SW480 (cell line): Measurements from ENCODE around the gene KCNQ2.
A peak's percentile ranks its signal among the peaks of the same experiment; 100 is the strongest.

Experiments
- DNase-seq: peaks from one replicate; pipeline ENCODE4 v3.0.0-alpha.2; 2016; ENCODE audit warnings: low spot score

KCNQ2 gene

DNA sequence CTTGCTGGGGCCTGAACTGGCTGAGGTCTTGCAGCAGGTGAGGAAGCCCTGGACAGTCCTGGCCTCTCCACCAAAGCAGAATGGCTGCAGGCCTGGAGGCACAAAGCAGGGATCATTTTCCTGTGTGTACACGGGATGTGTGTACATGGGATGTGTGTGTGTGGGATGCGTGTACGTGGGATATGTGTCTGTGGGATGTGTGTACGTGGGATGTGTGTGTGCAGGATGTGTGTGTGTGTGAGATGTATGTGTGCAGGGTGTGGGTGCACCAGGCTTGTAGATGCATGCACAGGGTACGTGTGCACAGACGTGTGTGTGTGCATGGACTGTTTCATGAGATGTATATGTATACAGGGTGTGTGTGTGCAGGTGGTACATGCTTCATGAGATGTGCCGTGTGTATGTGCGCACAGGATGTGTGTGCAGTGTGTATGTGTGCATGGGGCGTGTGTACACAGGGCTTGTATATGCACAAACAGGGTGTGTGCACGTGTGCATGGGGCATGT, 103.4 kb downstream of the KCNQ2 start:
- DNase-seq = no peak

DNA sequence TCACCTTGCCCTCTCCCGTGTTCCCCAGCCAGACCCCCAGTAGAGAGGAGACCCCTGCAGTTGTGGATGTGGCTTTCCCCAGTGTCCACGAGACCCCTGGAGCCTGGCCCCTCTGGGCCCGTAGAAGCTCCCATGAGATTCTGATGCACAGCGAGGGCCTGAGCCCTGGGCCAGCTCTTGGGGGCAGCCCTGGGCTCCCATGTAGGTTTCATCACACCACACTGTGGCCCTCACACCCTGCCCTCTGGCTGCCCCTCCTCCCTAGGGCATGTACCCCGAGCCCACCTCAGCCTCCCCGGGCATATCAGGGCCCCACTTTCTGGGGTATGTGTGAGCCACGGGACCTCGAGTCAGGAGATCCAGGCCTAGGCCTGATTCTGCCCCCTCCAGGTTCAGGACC, 104.3 kb downstream of the KCNQ2 start:
- DNase-seq = no peak

DNA sequence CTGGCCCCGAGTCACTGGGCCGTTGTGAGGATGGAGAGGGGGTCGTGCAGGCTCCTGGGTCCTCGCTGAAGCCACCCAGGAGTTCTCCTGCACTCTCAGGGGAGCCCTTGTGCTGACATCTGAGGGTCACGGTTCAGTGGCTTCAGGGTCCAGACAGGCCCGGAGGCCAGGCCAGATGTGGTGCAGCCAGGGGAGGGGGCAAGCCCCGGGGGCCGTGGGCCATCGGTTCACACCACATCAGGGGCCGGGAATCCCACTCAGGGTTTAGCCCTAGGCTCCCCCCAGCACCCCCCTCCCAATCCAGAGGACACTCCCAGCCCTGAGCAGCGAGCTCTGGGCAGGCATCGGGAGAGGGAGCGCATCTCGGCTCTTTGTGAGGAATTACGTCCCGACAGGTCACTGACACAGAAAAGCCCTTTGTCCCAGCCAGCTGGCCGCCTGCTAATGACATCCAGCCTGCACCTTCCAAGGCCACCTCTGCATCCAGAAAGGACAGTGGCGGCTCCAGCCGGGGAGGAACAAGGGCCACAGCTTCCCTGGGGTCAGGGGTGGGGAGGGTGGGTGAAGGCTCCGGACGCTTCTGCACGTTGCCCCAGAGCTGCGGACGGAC, 104.9 kb downstream of the KCNQ2 start:
- DNase-seq = no peak

DNA sequence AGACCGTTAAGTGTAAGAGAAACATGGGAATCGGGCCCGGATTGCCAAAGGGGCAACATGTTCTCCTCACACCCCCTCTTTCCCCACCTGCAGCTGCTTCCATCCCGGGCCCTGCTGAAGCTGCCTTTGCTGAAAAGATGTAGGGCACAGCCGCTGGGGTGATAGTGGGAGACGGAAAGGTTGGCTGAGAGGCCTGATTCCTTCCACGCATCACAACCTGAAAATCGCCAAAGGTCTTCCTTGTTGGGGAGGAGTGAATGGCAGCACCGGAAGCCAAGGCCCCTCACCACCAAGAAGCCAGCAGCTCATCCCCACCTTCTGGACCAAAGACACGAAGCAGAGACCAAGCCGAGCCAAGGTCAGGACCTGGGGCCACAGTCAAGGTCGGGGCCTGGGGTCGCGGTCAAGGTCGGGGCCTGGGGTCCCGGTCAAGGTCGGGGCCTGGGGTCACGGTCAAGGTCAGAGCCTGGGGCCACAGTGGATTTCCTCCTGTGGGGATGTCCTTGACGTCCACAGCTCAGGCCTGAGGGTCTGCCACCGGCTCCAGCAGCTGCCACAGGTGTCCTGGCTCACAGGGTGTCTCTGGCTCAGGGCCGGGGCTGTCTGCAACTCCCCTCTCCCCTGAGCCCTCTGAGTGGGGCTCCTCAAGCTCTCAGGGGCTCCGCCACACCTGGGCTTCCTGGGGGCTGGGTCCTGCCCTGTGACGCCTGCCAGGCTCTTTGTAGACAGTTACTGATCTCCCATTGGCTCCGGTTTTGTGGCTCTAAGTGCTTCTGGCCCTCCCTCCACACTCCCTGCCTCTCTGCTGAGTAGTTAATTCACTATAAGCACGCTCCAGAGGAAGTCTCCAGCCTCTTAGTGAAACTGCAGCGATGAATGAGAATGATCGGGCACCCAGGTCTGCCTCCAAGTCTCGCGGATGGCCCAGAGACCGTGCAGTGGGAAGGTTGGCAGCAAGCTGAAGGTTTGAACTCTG, 105.8 kb downstream of the KCNQ2 start:
- DNase-seq = no peak

DNA sequence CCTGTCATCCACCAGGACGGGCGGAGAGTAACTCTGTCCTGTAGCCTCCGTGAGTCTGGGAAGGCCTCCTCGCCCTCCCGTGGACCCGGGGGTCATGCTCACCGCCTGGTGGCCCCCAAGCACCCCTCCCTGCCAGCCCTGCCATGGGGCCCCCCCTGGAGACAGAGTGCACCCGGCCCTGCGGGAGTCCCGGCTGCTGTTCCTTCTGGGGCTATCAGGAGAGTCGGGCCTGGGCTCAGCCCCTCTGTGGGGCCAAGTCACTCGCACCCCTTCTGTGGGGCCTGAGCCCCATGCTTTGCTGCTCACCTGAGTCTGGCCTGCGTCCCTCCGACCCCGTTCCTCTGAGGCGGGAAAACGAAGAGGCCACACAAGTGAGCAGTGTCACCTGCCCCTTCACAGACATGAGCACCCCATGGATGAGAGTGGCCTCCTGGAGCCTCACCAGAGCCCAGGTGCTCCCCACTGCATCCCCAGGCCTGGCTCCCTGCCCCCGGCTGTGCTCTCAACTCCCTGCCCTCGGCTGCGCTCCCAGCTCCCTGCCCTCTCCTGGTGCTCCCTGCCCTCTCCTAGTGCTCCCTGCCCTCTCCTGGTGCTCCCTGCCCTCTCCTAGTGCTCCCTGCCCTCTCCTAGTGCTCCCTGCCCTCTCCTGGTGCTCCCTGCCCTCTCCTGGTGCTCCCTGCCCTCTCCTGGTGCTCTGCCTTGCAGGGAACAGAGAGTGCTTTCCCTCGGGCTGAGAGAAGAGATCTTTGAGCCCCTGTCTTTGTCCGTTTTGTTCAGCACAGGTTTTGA, 106.7 kb downstream of the KCNQ2 start:
- DNase-seq = no peak

DNA sequence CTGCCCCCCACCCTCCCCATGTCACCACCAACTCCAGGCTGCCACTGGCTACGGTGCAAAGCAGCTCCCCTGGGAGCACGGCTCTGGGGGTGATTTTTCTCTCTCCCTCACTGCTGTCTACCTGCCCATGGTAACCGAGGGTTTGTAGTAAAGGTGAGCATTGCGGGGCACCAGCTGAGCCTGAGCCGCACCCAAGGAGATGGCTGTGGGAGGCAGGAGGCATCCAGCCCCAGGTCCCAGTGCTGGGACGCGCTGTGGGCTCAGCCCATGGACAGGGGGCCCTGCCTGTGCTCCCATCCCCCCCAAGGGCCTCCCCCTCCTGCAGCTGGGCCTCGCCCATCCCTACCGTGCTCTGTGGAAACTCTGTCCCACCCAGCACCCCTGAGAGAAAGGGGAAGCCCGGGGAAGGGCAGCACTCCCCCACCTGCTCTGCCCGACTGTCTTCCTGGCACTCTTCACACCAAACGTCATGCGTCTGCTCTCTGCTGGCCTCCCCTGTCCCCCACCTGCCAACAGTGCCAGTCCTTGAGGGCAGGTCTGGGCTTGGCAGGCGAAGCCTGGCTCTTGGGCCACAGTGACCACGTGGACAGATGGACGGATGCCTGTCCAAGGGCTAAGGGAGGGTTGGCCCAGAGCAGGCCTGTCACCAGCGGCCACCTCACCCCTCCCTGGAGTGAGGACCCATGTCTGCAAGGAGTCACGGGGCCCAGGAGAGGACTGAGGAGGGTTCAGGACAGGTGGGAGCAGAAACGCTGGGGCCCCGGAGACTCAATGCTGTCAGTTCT, 107.5 kb downstream of the KCNQ2 start:
- no peak for DNase-seq

DNA sequence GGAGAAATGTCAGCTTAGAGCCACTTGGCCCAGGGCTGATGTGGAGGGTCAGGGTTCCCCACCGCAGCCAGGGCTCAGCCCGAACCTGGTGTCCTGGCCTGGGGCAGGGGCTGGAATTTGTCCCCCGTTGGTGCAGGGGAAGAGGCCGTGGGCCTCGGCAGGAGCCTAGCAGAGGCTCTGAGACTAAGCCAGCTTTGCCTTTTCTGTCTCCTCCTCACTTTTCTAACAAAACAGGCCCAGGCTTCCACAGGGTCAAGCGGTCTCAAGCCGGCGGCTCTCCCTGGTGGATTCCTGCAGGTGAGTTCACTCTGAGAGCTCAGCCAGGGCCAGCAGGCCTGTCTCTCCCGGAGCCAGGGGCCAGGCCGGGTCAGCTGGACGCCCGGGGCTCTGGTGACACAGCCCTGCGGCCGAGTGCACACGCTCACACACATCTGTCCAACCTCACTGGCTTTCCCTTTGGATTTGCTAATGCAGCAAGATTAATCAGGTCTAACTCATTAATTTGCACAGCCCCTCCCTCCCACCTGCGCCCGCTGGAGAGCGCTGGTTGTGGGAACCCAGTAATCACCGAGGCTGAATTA, 108.4 kb downstream of the KCNQ2 start:
- no peak for DNase-seq

DNA sequence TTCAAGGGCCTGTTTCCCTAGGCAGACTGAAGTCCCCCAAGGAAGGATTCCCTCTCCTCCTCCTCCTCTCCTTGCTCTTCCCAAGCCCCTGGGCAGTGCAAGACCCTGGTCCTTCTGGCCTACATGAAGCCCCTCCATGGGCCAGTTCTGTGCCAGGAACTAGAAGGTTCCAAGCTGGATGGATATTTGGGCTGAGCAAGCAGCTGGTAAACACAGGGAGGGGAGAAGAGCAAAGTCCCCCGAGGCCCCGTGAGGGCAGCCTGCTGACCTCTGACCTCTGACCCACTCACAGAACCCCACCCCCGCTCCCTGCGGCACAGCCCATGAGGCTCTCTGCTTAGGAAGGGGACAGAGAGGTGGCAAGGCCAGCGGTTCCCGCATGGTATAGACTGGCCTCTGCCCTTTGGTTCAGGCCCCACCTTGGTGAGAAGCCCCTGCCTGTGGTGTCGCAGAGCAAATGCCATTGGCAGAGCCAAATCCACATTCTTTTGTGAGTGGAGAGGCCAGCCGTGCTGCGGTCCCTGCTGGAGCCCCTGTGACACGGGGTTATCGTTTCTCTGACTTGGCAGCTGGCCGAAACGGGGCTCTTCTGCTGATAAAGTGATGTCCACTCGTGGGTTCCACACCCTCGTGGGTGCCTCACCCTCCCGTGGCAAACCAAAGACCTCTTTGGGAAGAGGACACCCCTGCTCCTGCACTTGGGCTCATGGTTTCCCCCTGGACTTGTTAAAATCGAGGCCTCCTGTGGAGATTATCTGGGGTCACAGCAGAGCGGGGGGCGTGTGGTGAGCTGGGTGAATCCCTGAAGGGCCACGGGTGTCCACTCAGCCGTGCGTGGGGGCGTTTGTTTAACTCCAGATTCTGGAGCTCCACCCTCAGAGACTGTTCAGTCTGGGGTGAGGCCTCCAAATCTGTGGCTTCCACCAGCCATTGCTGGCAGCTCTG, 109.2 kb downstream of the KCNQ2 start:
- DNase-seq = no peak

DNA sequence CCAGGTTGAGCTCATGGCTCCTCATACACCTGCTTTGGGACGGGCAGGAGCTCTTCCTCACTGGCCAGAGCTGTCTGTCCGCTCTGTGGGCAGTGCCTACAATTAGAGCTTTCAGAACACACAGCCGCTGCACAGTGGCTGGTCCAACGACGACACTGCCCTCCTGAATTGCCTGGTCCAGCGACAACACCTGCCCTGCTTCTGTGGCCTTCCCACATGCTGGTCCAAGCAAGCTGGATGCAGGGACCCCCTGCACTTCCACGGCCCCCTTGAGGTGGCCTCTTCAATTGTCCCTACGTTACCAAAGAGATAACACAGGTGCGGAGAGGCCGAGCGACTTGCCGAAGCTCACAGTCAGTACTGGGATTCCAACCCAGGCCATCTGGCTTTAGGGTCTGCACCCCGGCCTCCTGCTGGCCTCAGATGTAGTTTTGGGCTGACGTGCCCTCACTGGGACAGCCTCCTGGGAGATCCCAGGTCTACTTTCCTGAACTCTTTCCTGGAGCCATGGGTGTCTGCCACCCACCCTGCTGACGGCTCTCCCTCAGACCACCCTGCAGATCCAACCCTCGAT, 109.9 kb downstream of the KCNQ2 start:
- DNase-seq = no peak

DNA sequence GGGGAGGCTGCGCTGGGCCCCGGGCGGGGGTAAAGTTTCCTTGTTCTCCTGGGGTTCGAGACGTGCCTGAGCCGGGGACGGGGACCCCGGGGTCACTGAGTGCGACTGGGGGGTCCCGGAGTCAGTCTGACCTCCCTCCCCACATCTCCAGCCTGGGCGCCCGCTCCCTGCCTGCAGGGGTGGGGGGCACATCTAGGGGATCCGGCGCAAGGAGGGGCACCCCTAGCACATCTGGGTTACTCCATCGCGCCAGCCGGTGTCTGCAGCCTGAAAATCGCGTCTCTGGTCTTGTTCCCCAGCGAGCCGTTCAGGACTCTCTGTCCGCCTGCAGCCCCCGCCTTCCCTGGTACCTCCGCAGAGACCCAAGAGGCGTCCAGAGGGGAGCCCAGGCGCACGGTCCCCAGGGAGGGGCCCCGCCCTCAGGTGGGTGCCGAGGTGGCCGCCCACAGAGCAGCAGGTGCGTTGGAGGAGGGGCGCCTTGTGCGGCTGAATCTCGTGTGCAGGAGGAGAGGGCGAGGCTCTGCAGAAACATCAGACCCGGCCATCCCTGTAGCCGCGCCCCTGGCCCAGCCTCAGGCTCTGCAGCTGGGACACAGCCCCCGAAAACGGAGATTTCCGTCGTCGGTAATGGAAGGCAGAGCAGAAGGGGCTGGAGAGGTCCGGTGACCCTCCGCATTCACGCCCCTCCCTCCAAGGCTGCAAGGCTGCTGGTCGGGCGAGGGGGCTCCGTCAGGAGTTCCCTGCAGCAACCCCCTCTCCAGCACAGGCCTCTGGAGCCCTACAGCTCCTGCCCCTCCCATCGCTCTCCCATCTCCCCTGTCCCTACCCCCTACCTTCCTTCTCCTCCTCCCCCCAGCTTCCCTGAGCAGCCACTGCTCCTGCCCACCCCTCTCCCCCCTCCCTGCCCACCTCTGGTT, 110.7 kb downstream of the KCNQ2 start:
- peak; percentile 34 for DNase-seq

DNA sequence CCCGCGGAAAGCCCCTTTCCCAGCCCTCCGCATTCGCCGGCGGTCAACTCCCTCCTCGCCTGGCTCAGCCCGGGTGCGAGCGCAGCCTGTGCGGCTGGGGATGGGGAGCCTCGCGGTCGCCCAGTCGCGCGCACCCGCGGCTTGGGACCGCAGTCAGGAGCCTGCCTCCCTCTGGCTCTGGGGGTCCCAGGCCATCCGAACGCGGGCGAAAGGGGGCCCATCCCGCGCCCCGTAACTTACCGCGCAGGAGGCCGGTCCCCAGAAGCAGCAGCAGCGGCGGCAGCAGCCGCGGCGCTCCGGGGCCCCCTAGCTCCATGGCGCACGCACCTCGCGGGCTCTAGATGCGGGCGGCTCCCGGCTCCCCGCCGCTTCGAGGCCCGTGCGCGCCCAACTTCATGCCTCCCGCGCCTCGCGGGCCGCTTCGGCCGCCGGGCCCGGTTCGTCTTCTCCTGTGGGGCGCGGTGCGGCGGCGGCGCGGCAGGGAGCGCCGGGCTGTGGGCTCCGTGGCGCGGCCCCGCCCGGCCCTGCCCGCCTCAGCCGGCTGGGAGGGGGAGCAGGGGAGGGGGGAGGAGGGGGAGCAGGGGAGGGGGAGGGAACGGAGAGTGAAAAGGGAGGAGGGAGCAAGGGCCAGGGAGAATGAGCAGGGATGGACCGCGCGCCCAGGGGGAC, 111.5 kb downstream of the KCNQ2 start, which contains the start of gene CHRNA4:
Gene CHRNA4 (minus strand): TSS at position 500 of the 669 bp plus-strand sequence. CDS start 184 bp downstream, at position 316.
- DNase-seq = no peak

DNA sequence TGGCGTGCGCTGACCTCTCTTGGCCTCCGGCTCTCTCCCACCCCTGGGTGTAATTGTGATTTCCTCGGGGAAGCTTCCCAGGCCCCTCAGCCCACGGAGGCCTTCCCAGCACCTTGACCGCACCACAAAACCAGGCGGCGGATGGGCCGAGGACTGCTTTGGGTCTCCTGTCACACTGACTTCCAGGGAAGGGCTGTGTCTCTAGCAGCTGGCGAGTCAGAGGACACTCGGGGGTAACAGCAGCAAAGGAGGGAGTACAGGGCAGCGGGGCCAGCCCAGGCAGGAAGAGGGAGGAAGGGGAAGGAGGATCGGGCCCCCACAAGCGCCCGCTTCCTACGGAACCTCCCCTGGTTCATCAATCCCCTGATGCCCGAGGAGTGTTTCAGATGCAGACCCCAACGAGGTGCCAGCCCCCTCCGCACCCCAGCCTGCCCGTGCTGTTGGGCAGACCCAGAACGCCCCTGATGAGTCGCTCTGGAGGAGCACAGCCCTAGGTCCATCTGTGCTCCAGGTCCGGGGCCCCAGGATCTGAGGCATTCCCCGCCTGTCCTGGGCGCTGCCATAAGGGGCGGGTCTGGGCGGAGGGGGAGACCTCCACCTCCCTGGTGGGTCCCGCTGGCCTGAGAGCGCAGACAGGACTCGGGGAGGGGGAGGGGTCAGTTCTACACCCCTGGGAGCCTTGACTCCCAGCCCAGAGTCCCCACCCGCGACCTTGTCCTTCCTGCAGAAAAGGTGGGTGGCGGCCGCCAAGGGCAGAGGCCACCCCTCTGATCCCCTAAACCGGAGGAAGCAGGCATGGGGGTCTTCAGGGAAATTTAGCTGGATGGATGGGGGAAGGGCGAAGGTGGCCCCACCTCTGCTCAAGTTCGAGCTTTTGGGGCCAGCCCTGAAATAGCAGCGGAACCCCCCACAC, 112.3 kb downstream of the KCNQ2 start:
- DNase-seq = no peak

DNA sequence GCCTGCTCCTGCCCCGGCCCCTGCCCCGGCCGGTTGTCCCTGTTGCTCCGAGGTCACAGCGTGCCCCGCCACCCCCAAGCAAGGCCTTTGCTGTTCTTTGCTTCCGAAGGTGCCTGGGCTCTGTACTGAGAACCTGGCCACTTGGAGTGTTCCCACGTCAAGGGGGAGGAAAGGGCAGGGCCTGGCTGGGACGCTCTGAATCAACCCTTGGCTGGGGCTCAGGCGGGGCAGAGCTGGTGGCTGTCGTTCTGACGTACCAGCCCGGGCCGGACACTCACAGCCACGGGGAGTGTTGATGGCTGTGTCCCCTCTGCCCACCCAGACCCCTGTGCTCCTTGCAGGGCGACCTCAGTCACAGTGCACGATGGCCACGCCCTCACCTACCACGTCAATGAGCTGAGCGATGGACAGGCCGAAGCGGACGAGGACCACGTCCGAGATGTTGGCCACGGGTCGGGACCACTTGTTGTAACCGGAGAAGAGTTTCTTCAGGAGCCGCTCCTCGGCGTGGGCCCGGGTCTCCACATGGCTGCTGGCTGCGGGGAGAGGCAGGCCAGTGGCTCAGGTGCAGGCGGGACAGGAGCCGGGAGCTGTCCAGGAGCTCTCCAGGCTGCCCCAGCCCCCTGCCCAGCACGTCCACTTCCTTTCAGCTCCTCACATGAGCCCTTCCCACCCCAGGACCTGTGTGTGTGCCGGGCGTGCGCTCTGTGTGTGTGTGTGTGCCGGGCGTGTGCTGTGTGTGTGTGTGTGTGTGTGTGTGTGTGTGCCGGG, 113.1 kb downstream of the KCNQ2 start:
- DNase-seq = no peak

DNA sequence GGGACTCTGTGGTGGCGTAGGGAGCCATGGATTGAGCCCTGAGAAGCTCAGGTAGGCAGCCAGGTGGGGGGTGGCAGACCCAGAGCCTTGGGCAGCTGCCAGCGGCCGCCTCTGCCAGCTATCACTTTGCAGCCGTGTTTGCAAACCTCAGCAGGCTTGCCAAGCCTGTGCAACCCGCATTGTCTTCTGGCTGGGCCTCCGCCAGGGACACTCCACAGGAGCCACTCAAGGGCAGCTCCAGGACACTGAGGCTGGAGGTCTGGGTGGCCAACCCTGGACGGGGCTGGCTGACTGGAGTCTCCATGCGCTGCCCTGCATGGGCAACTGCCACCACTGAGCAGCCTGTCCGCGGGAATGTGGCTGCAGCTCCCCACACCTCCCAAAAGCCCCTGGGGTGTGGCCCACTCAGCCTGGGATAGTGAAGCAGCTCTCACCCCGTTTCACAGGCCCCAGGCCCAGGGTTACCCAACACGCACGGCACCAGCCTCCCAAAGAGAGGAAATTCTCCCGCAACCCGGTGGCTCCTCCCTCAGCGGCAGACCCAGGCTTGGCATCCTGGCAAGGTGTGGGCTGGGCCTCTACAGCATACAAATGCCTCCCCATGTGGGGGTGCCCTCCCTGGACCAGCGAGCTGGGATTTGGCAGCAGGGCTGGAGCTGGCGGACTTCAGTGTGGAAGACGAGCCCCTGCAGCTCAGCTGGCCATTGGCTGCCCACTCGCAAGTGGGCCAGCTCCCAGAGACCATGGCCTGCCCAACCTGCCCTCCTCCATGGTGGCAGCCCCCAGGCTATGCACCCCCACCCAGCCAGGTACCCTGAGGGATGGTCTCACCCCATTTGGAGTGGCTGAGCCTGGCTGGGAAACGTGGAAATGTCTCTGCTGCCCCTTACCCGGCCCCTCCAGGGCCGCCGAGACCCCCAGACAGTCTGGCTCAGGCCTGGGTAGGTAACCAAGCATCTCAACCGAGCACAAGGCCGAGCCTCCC, 114.2 kb downstream of the KCNQ2 start:
- DNase-seq = no peak
